Adipocyte (in vitro differentiated cells): ENCODE measurements around the gene RCE1.

ENCODE experiments used
- DNase-seq: peaks from one replicate; pipeline ENCODE4 v3.0.0-alpha.2; 2015; ENCODE audit warnings: low read depth
- H3K27me3 ChIP-seq: replicated peaks from 2 replicates; pipeline ENCODE4 v1.7.0; 2013; ENCODE audit warnings: mild to moderate bottlenecking, low read length, moderate library complexity; ENCODE audit not compliant: control insufficient read depth, insufficient read depth
- H3K36me3 ChIP-seq: 2 replicates; pipeline ENCODE4 v1.7.0; 2013; ENCODE audit warnings: low read length, mild to moderate bottlenecking, moderate library complexity; ENCODE audit not compliant: control insufficient read depth, insufficient read depth, severe bottlenecking
- H3K4me1 ChIP-seq: 2 replicates; pipeline ENCODE4 v1.7.0; 2013; ENCODE audit warnings: mild to moderate bottlenecking, low read length, moderate library complexity; ENCODE audit not compliant: control insufficient read depth, insufficient read depth
- H3K4me3 ChIP-seq: 2 replicates; pipeline ENCODE4 v1.7.0; 2013; ENCODE audit warnings: mild to moderate bottlenecking, low read length, moderate library complexity
- H3K9ac ChIP-seq: 2 replicates; pipeline ENCODE4 v1.7.0; 2013; ENCODE audit warnings: mild to moderate bottlenecking, low read length, moderate library complexity
- H3K9me3 ChIP-seq: 2 replicates; pipeline ENCODE4 v1.7.0; 2013; ENCODE audit warnings: mild to moderate bottlenecking, low read length, moderate library complexity; ENCODE audit not compliant: control insufficient read depth

RCE1 gene

GRCh38 chr11:66877588-66878385 is 34.5 kb downstream of the RCE1 start:
- Histone ChIP-seq H3K27me3 (no peaks in the 10 kb centered on the region), H3K9me3 (no peaks in the 10 kb centered on the region), H3K36me3 (no peaks in the 10 kb centered on the region), H3K4me1 (peaks cover 15% of the 10 kb centered on the region), H3K9ac (no peak overlapping the region), H3K4me3 (no peak overlapping the region)
- peak; percentile 22 for DNase-seq

GRCh38 chr11:66878474-66878873 is 35.2 kb downstream of the RCE1 start:
- no peaks in the 10 kb centered on the region for H3K36me3 ChIP-seq
- no peak overlapping the region for H3K4me3 ChIP-seq
- H3K4me1 ChIP-seq, result peaks cover 19% of the 10 kb centered on the region
- peak; percentile 44 for DNase-seq
- no peaks in the 10 kb centered on the region for H3K27me3 ChIP-seq
- H3K9me3 ChIP-seq, result no peaks in the 10 kb centered on the region
- peak overlapping the region; percentile 11 for H3K9ac ChIP-seq

- DNase-seq, result no peak
- H3K9ac ChIP-seq, result peak overlapping the region; percentile 11
- H3K9me3 ChIP-seq, result no peaks in the 10 kb centered on the region
- no peak overlapping the region for H3K4me3 ChIP-seq
- H3K27me3 ChIP-seq, result no peaks in the 10 kb centered on the region
- H3K4me1 ChIP-seq, result peaks cover 22% of the 10 kb centered on the region
- no peaks in the 10 kb centered on the region for H3K36me3 ChIP-seq
Measured at GRCh38 chr11:66879000-66879399, 35.8 kb downstream of the RCE1 start.

- DNase-seq, result no peak
- Histone ChIP-seq H3K9ac (no peak overlapping the region), H3K36me3 (no peaks in the 10 kb centered on the region), H3K4me3 (no peak overlapping the region), H3K9me3 (no peaks in the 10 kb centered on the region), H3K27me3 (no peaks in the 10 kb centered on the region), H3K4me1 (peaks cover 22% of the 10 kb centered on the region)
Measured at GRCh38 chr11:66879583-66879982, 36.3 kb downstream of the RCE1 start.

- Histone ChIP-seq H3K9ac (no peak overlapping the region), H3K27me3 (no peaks in the 10 kb centered on the region), H3K36me3 (no peaks in the 10 kb centered on the region), H3K4me3 (no peak overlapping the region), H3K4me1 (peaks cover 22% of the 10 kb centered on the region), H3K9me3 (no peaks in the 10 kb centered on the region)
- no peak for DNase-seq
Measured at GRCh38 chr11:66879999-66880398, 36.8 kb downstream of the RCE1 start.

- DNase-seq, result no peak
Measured at GRCh38 chr11:66880496-66881450, 37.5 kb downstream of the RCE1 start.

GRCh38 chr11:66881451-66881835 is 38.2 kb downstream of the RCE1 start:
- H3K9me3 ChIP-seq, result no peaks in the 10 kb centered on the region
- peaks cover 25% of the 10 kb centered on the region for H3K4me1 ChIP-seq

More at GRCh38 chr11:66880496-66881450, 37.5 kb downstream of the RCE1 start:
- no peak overlapping the region for H3K9ac ChIP-seq
- H3K27me3 ChIP-seq, result no peaks in the 10 kb centered on the region
- no peaks in the 10 kb centered on the region for H3K9me3 ChIP-seq
- peaks cover 22% of the 10 kb centered on the region for H3K4me1 ChIP-seq
- H3K36me3 ChIP-seq, result no peaks in the 10 kb centered on the region
- H3K4me3 ChIP-seq, result no peak overlapping the region

GRCh38 chr11:66881927-66882452 is 38.7 kb downstream of the RCE1 start:
- no peaks in the 10 kb centered on the region for H3K9me3 ChIP-seq
- no peak for DNase-seq
- no peak overlapping the region for H3K4me3 ChIP-seq
- H3K4me1 ChIP-seq, result peaks cover 31% of the 10 kb centered on the region
- H3K9ac ChIP-seq, result no peak overlapping the region
- H3K27me3 ChIP-seq, result no peaks in the 10 kb centered on the region
- no peaks in the 10 kb centered on the region for H3K36me3 ChIP-seq

More at GRCh38 chr11:66881451-66881835, 38.2 kb downstream of the RCE1 start:
- no peak overlapping the region for H3K9ac ChIP-seq
- H3K36me3 ChIP-seq, result no peaks in the 10 kb centered on the region
- H3K27me3 ChIP-seq, result no peaks in the 10 kb centered on the region
- no peak overlapping the region for H3K4me3 ChIP-seq
- no peak for DNase-seq

GRCh38 chr11:66882561-66883015 is 39.3 kb downstream of the RCE1 start:
- Histone ChIP-seq H3K36me3 (no peaks in the 10 kb centered on the region), H3K9ac (no peak overlapping the region), H3K27me3 (no peaks in the 10 kb centered on the region), H3K4me1 (peaks cover 37% of the 10 kb centered on the region), H3K9me3 (no peaks in the 10 kb centered on the region), H3K4me3 (no peak overlapping the region)
- no peak for DNase-seq

- no peak overlapping the region for H3K4me3 ChIP-seq
- H3K4me1 ChIP-seq, result peaks cover 35% of the 10 kb centered on the region
- no peaks in the 10 kb centered on the region for H3K27me3 ChIP-seq
- H3K9me3 ChIP-seq, result no peaks in the 10 kb centered on the region
- H3K36me3 ChIP-seq, result peaks cover 2% of the 10 kb centered on the region
- H3K9ac ChIP-seq, result no peak overlapping the region
- peak; percentile 81 for DNase-seq
Measured at GRCh38 chr11:66883016-66883965, 40.0 kb downstream of the RCE1 start.
